ENCODE data around the gene MARF1.

DNA sequence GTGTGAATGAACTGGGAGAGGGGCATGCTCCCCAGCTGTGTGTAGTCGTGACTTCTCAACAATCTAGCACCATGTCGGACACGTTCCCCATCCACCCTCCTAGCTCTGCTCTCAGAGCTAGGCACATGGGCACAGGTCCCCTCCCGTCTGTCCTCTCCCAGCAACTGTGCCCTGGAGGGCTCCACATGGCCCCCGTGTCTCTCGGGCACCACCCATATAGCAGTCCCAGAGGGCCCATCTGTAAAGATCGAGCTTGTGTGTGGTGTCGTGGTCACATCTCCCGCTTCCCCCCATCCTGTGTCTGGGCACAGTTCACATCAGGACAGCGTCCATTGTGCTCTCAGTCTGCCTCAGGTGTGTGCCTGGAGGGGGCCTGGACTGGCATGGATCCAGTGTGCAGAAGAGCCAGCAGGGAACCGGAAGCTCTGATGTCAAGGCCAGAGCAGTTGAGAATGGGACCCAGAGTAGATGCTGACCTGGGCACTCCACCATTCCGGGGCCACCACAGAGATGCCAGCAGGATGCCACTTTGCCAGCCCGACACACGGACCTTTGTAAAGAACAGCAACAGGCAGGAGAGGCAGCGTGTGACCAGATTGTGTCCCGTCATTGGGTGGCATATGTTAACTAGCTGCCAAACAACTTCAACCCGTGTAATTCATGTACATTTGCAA is 55.7 kb downstream of the MARF1 start:
- TF ChIP-seq ZNF274 (IDR thresholded peaks at IDR 0.05; ENCODE audit: low read depth, low read length): no peak
- no peak for TF ChIP-seq POLR2A (IDR thresholded peaks at IDR 0.05; ENCODE audit: borderline replicate concordance, extremely low read depth, insufficient read depth, insufficient read length)
- TF ChIP-seq, protein P1, sequence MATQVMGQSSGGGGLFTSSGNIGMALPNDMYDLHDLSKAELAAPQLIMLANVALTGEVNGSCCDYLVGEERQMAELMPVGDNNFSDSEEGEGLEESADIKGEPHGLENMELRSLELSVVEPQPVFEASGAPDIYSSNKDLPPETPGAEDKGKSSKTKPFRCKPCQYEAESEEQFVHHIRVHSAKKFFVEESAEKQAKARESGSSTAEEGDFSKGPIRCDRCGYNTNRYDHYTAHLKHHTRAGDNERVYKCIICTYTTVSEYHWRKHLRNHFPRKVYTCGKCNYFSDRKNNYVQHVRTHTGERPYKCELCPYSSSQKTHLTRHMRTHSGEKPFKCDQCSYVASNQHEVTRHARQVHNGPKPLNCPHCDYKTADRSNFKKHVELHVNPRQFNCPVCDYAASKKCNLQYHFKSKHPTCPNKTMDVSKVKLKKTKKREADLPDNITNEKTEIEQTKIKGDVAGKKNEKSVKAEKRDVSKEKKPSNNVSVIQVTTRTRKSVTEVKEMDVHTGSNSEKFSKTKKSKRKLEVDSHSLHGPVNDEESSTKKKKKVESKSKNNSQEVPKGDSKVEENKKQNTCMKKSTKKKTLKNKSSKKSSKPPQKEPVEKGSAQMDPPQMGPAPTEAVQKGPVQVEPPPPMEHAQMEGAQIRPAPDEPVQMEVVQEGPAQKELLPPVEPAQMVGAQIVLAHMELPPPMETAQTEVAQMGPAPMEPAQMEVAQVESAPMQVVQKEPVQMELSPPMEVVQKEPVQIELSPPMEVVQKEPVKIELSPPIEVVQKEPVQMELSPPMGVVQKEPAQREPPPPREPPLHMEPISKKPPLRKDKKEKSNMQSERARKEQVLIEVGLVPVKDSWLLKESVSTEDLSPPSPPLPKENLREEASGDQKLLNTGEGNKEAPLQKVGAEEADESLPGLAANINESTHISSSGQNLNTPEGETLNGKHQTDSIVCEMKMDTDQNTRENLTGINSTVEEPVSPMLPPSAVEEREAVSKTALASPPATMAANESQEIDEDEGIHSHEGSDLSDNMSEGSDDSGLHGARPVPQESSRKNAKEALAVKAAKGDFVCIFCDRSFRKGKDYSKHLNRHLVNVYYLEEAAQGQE (IDR thresholded peaks at IDR 0.05; ENCODE audit: low read depth): no peak
- no peak for TF ChIP-seq FOSL1 (IDR thresholded peaks at IDR 0.05; ENCODE audit: low read depth)
- TF ChIP-seq, protein P2, sequence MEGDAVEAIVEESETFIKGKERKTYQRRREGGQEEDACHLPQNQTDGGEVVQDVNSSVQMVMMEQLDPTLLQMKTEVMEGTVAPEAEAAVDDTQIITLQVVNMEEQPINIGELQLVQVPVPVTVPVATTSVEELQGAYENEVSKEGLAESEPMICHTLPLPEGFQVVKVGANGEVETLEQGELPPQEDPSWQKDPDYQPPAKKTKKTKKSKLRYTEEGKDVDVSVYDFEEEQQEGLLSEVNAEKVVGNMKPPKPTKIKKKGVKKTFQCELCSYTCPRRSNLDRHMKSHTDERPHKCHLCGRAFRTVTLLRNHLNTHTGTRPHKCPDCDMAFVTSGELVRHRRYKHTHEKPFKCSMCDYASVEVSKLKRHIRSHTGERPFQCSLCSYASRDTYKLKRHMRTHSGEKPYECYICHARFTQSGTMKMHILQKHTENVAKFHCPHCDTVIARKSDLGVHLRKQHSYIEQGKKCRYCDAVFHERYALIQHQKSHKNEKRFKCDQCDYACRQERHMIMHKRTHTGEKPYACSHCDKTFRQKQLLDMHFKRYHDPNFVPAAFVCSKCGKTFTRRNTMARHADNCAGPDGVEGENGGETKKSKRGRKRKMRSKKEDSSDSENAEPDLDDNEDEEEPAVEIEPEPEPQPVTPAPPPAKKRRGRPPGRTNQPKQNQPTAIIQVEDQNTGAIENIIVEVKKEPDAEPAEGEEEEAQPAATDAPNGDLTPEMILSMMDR (IDR thresholded peaks at IDR 0.05 in 2 of 3, conservative IDR thresholded peaks at IDR 0.05 in 1 of 3; ENCODE audit: borderline replicate concordance in 1 of 3, insufficient read depth in 1 of 3, low read depth in 2 of 3, low read length in 2 of 3): no peak
- no peak for TF ChIP-seq EZH2 (IDR thresholded peaks at IDR 0.05)
- TF ChIP-seq, protein P3, sequence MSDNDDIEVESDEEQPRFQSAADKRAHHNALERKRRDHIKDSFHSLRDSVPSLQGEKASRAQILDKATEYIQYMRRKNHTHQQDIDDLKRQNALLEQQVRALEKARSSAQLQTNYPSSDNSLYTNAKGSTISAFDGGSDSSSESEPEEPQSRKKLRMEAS (IDR thresholded peaks at IDR 0.05): no peak
- no peak for TF ChIP-seq POLR2AphosphoS5 (IDR thresholded peaks at IDR 0.05; ENCODE audit: low read depth, low read length)
- TF ChIP-seq SIN3A (IDR thresholded peaks at IDR 0.05; ENCODE audit: low read depth): no peak

All from HCT116 (cell line).